K562 (cell line): ENCODE results near the gene ATP6V1G2. TPM values are rescaled to one million over a fixed set of nuclear protein-coding genes. Genes with fewer than 3 reads are reported as not detected.

Experiments
- ASH1L ChIP-seq: fragments of 450-650 bp; IDR thresholded peaks from 2 replicates; pipeline ENCODE4 v1.6.1; 2018; ENCODE audit warnings: borderline replicate concordance, mild to moderate bottlenecking, low read depth; ENCODE audit not compliant: partially characterized antibody
- CBX1 ChIP-seq: sonication (generic); IDR thresholded peaks from 2 replicates; pipeline ENCODE4 v1.6.1; 2016; ENCODE audit warnings: antibody characterized with exemption, low read depth, mild to moderate bottlenecking
- CCNT2 ChIP-seq: IDR thresholded peaks from 2 replicates; pipeline ENCODE4 v1.6.1; 2011; ENCODE audit warnings: borderline replicate concordance, low read depth, mild to moderate bottlenecking, moderate library complexity, mixed read lengths, low read length; ENCODE audit not compliant: insufficient read length; ENCODE audit errors: extremely low read depth
- CREBBP ChIP-seq: IDR thresholded peaks from one replicate; pipeline ENCODE4 v1.6.1; 2012; ENCODE audit warnings: low read depth, mild to moderate bottlenecking, control low read depth, inconsistent platforms, low read length
- DPF2 ChIP-seq: fragments of 450-650 bp; IDR thresholded peaks from 2 replicates; pipeline ENCODE4 v1.6.1; 2016
- EZH2 ChIP-seq: IDR thresholded peaks from 2 replicates; pipeline ENCODE4 v1.6.1; 2012; ENCODE audit warnings: low read depth, mild to moderate bottlenecking, inconsistent platforms, low read length, borderline replicate concordance
- FOS ChIP-seq: IDR thresholded peaks from 3 replicates; pipeline ENCODE4 v1.6.1; 2011; ENCODE audit not compliant: insufficient read length; ENCODE audit errors: extremely low read depth
- GATAD2B ChIP-seq: fragments of 450-650 bp; IDR thresholded peaks from 2 replicates; pipeline ENCODE4 v1.6.1; 2017; ENCODE audit warnings: mild to moderate bottlenecking, borderline replicate concordance
- HDAC8 ChIP-seq: fragments of 450-650 bp; IDR thresholded peaks from 2 replicates; pipeline ENCODE4 v1.6.1; 2016; ENCODE audit warnings: mild to moderate bottlenecking, missing genetic modification characterization, moderate library complexity, missing compliant biosample characterization
- HMG20B ChIP-seq: fragments of 250-450 bp; sonication (Bioruptor Pico); IDR thresholded peaks from 2 replicates; pipeline ENCODE4 v1.5.0; 2021; ENCODE audit warnings: mild to moderate bottlenecking
- JUND ChIP-seq, 2 experiments: IDR thresholded peaks; 2 replicates in 1 of 2; 3 replicates in 1 of 2; pipeline ENCODE4 v1.6.1; 2011; ENCODE audit warnings: borderline replicate concordance in 2 of 2, low read depth in 2 of 2, low read length in 2 of 2, improper control_type of control experiment in 1 of 2, missing biosample characterization in 1 of 2, missing genetic modification characterization in 1 of 2, missing genetic modification reagents in 1 of 2
- MTA2 ChIP-seq: fragments of 450-650 bp; IDR thresholded peaks from 2 replicates; pipeline ENCODE4 v1.6.1; 2016; ENCODE audit warnings: low read depth
- PML ChIP-seq: IDR thresholded peaks from 2 replicates; pipeline ENCODE4 v1.6.1; 2012; ENCODE audit warnings: low read length, inconsistent platforms
- POLR3G ChIP-seq: IDR thresholded peaks from 2 replicates; pipeline ENCODE4 v1.6.1; 2011; ENCODE audit not compliant: insufficient read length, insufficient replicate concordance; ENCODE audit errors: extremely low read depth
- PYGO2 ChIP-seq: fragments of 450-650 bp; IDR thresholded peaks from 2 replicates; pipeline ENCODE4 v1.6.1; 2016; ENCODE audit warnings: mild to moderate bottlenecking, missing genetic modification characterization, moderate library complexity, missing compliant biosample characterization
- RBM34 ChIP-seq: fragments of 200-400 bp; formaldehyde crosslinking; IDR thresholded peaks from 2 replicates; pipeline ENCODE4 v1.6.1; 2018; ENCODE audit warnings: low read length, borderline replicate concordance; ENCODE audit not compliant: insufficient read depth
- SAFB2 ChIP-seq: fragments of 200-400 bp; formaldehyde crosslinking; IDR thresholded peaks from 2 replicates; pipeline ENCODE4 v1.6.1; 2018; ENCODE audit warnings: borderline replicate concordance, low read length, low read depth, moderate library complexity; ENCODE audit not compliant: severe bottlenecking
- SETDB1 ChIP-seq: IDR thresholded peaks from one replicate; pipeline ENCODE4 v1.6.1; 2012; ENCODE audit warnings: low read length, control low read depth, inconsistent platforms
- SNIP1 ChIP-seq: fragments of 450-650 bp; IDR thresholded peaks from 2 replicates; pipeline ENCODE4 v1.7.1; 2017; ENCODE audit warnings: low read depth, mild to moderate bottlenecking
- STAT5B ChIP-seq: fragments of 250-450 bp; sonication (Bioruptor Pico); IDR thresholded peaks from 2 replicates; pipeline ENCODE4 v1.8.0; 2021; ENCODE audit warnings: mild to moderate bottlenecking, inconsistent platforms
- TCF3 ChIP-seq: sonication (generic); formaldehyde crosslinking; IDR thresholded peaks from 2 replicates; pipeline ENCODE4 v1.4.0; 2020; ENCODE audit warnings: mild to moderate bottlenecking, missing genetic modification reagents
- TSC22D4 ChIP-seq: fragments of 450-650 bp; IDR thresholded peaks from 2 replicates; pipeline ENCODE4 v1.6.1; 2016; ENCODE audit warnings: missing genetic modification characterization, missing biosample characterization, control low read depth
- YBX1 ChIP-seq: fragments of 450-650 bp; IDR thresholded peaks from 2 replicates; pipeline ENCODE4 v1.7.1; 2016; ENCODE audit warnings: mild to moderate bottlenecking
- ZBTB7A ChIP-seq: IDR thresholded peaks from 2 replicates; pipeline ENCODE4 v1.6.1; 2011; ENCODE audit warnings: low read depth, mild to moderate bottlenecking, low read length, moderate library complexity, borderline replicate concordance; ENCODE audit not compliant: control insufficient read depth
- ZNF232 ChIP-seq: sonication (generic); formaldehyde crosslinking; IDR thresholded peaks from 2 replicates; pipeline ENCODE4 v1.8.0; 2022; ENCODE audit warnings: mild to moderate bottlenecking, missing genetic modification reagents
- ZNF584 ChIP-seq: fragments of 200-800 bp; sonication (Bioruptor generic); IDR thresholded peaks from 2 replicates; pipeline ENCODE4 v1.6.1; 2016; ENCODE audit warnings: low read depth, mild to moderate bottlenecking, missing genetic modification characterization, missing compliant biosample characterization
- polyA plus RNA-seq, 8 experiments: library from polyadenylated mRNA; depleted of rRNA in 4 of 8; stranded (reverse) in 5 of 8; unstranded in 3 of 8; fragments of >200 nt; fragmentation: Nextera tagmentation in 2 of 8; fragmentation: Illumina TruSeq in 1 of 8; extraction: Ambion mirVana in 2 of 8; extraction: Trizol in 1 of 8; gene quantifications; 2 replicates each; pipeline versions ENCODE4 v1.2.1 to v1.2.3, GENCODE V29; 2011 to 2014; ENCODE audit warnings: inconsistent platforms in 1 of 8, missing spikeins in 1 of 8
- total RNA-seq, 7 experiments: library from RNA; depleted of rRNA in 6 of 7; stranded (reverse); fragments of >200 nt in 6 of 7; fragmentation: Illumina TruSeq in 2 of 7; extraction: Trizol in 2 of 7; gene quantifications; 2 replicates each; pipeline versions ENCODE4 v1.2.1 to v1.2.3, GENCODE V29; 2011 to 2021; ENCODE audit warnings: low replicate concordance in 1 of 7
- TF ChIP-seq, protein P1 (sequence below): fragments of 250-450 bp; sonication (Bioruptor Pico); IDR thresholded peaks from 2 replicates; pipeline ENCODE4 v1.8.0; 2022; ENCODE audit warnings: moderate library complexity, mild to moderate bottlenecking, inconsistent platforms
- TF ChIP-seq, protein P2 (sequence below): fragments of 250-450 bp; sonication (Bioruptor Pico); IDR thresholded peaks from 2 replicates; pipeline ENCODE4 v1.8.0; 2022; ENCODE audit warnings: inconsistent platforms

Gene ATP6V1G2
- total and polyA plus RNA-seq, 9 of the 15 experiments (the other 6 are each of a cell fraction or from before 2014, with no cell fraction given): 0.14 to 1.5 (median 0.33) TPM

DNA sequence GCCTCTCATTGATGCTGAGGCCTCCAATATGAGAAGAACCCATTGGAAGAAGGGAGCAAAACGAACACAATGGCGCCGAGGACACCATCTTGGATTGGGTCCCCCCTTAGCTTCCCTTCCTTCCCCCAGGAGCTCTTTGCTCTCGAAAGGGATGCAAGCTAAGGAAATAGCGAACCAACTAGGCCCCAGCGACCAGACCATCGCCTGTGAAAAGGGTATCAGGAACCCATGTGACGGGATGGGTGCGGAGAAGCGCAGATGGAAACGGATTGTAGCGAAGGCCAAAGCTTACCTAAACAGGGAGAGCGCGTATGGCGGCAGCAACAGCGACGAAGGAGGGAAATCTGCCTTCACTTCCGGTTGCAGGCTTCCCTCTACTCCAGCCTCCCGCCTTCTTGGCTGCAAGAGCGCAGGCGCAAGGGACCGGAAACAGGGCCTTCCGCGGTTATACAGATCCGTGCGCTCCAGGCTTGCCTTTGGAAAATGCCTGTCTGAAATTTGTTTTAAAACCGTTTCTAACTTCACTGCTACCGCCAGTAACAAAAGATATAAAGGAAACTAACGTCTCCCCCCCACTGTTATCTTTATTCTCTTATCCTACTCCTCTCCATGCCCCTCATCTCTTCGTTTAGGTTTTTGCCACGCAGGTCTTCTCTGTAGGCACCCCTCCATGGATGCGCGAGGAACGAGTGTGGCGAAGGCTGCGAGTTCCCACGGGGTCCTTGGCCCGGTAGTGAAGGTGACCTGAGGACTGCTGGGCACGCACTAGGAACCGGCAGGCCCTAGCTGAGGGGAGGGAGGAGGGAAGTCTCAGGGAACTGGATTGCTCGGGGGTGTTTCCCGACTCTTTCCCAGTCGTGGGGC, 4.5 kb downstream of the ATP6V1G2 start, which contains the start of gene DDX39B (continued):
- TF ChIP-seq CCNT2: no peak
- peak; percentile 66 for TF ChIP-seq ASH1L
- no peak for TF ChIP-seq STAT5B (CRISPR knock-in tag)
- no peak for TF ChIP-seq TSC22D4
- TF ChIP-seq HDAC8: no peak
- TF ChIP-seq SETDB1: no peak
- no peak for TF ChIP-seq POLR3G
- TF ChIP-seq RBM34: no peak
- TF ChIP-seq YBX1: no peak
- TF ChIP-seq EZH2: no peak
- TF ChIP-seq TCF3 (CRISPR knock-in tag): peak; percentile 46
- no peak for TF ChIP-seq CREBBP
- TF ChIP-seq ZBTB7A: no peak
- no peak for TF ChIP-seq SNIP1
- no peak for TF ChIP-seq FOS
- no peak for TF ChIP-seq ZNF232 (CRISPR knock-in tag)
- TF ChIP-seq, protein P1, sequence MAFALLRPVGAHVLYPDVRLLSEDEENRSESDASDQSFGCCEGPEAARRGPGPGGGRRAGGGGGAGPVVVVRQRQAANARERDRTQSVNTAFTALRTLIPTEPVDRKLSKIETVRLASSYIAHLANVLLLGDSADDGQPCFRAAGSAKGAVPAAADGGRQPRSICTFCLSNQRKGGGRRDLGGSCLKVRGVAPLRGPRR (CRISPR knock-in tag): peak; percentile 67
- TF ChIP-seq JUND (IDR thresholded peaks at IDR 0.05; ENCODE audit: borderline replicate concordance, low read depth, low read length): peak; percentile 34; the same call in 1 of the 2 replicates
- peak; percentile 70; the same call in 2 of the 3 replicates for TF ChIP-seq JUND (tag; IDR thresholded peaks at IDR 0.05; ENCODE audit: borderline replicate concordance, low read depth, low read length)
- no peak for TF ChIP-seq PYGO2
- TF ChIP-seq DPF2: peak; percentile 10
- peak; percentile 91 for TF ChIP-seq PML
- TF ChIP-seq HMG20B: peak; percentile 81; the same call in 1 of the 2 replicates
- peak; percentile 79 for TF ChIP-seq GATAD2B
- no peak for TF ChIP-seq SAFB2
- TF ChIP-seq ZNF584: peak; percentile 83; the same call in 1 of the 2 replicates
- TF ChIP-seq MTA2: peak; percentile 34; the same call in 1 of the 2 replicates
- TF ChIP-seq CBX1: peak; percentile 81; the same call in 1 of the 2 replicates
- TF ChIP-seq, protein P2, sequence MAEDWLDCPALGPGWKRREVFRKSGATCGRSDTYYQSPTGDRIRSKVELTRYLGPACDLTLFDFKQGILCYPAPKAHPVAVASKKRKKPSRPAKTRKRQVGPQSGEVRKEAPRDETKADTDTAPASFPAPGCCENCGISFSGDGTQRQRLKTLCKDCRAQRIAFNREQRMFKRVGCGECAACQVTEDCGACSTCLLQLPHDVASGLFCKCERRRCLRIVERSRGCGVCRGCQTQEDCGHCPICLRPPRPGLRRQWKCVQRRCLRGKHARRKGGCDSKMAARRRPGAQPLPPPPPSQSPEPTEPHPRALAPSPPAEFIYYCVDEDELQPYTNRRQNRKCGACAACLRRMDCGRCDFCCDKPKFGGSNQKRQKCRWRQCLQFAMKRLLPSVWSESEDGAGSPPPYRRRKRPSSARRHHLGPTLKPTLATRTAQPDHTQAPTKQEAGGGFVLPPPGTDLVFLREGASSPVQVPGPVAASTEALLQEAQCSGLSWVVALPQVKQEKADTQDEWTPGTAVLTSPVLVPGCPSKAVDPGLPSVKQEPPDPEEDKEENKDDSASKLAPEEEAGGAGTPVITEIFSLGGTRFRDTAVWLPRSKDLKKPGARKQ: no peak
